Right renal pelvis (tissue), 4 donors: ENCODE results near the gene CCDC127. TPM values are rescaled to one million over a fixed set of nuclear protein-coding genes. Genes with fewer than 3 reads are reported as not detected.

Experiments used
- polyA plus RNA-seq, 4 donors: library from polyadenylated mRNA; unstranded; fragments of 120-200 nt; gene quantifications; one replicate each; pipeline ENCODE4 v1.2.1, GENCODE V29; 2013; ENCODE audit not compliant: insufficient read length in 4 of 4

The CCDC127 gene
- polyA plus RNA-seq, 4 donors, result 12.8 to 16.8 (median 14.1) TPM

Other genes with a start within 250 kb of the CCDC127 start
- 10 to 100 TPM; 10.7 to 12.1 (median 11.5) TPM for gene PLEKHG4B, start 126.0 kb downstream of the CCDC127 start, polyA plus RNA-seq
- gene LRRC14B, start 26.7 kb downstream of the CCDC127 start, polyA plus RNA-seq, result under 1 TPM in 1 of 4 donors, not detected in 3; 0.16 TPM
- 100 to 1,000 TPM; 131 to 152 (median 142) TPM for gene SDHA, start 167 bp upstream of the CCDC127 start, polyA plus RNA-seq
- gene PDCD6, start 53.5 kb upstream of the CCDC127 start, polyA plus RNA-seq, result 100 to 1,000 TPM; 130 to 137 (median 133) TPM
- 1 to 10 TPM; 1.8 to 2.9 (median 2.4) TPM for gene AHRR, start 103.6 kb upstream of the CCDC127 start, polyA plus RNA-seq
- 10 to 100 TPM; 49.2 to 60.5 (median 52.5) TPM for gene EXOC3, start 225.0 kb upstream of the CCDC127 start, polyA plus RNA-seq